HepG2 (cell line): ENCODE results near the gene DENND2A.

ENCODE experiments used
- CREB1 ChIP-seq, 2 experiments: fragments of 450-650 bp in 1 of 2; IDR thresholded peaks; 2 replicates each; pipeline ENCODE4 v1.6.1; 2016 to 2017; ENCODE audit warnings: control low read depth in 1 of 2, mild to moderate bottlenecking in 1 of 2, missing compliant biosample characterization in 1 of 2, missing genetic modification characterization in 1 of 2
- HMGA1 ChIP-seq: sonication (generic); formaldehyde crosslinking; conservative IDR thresholded peaks from 2 replicates; pipeline ENCODE4 v1.4.0; 2020; ENCODE audit warnings: missing genetic modification reagents
- ZNF720 ChIP-seq: sonication (generic); formaldehyde crosslinking; IDR thresholded peaks from 2 replicates; pipeline ENCODE4 v1.4.0; 2020; ENCODE audit warnings: missing genetic modification reagents

- no peak for TF ChIP-seq ZNF720 (CRISPR knock-in tag)
- TF ChIP-seq HMGA1 (CRISPR knock-in tag) = no peak
- TF ChIP-seq CREB1 (IDR thresholded peaks at IDR 0.05) = no peak
- no peak for TF ChIP-seq CREB1 (CRISPR knock-in tag; IDR thresholded peaks at IDR 0.05)
Measured at GRCh38 chr7:140489026-140489359, 151.6 kb downstream of the DENND2A start.
